Stimulated activated memory B cell treated with anti-CD40 and anti-IgM and Interleukin-4, amounts not matched to agents 10 μg/mL and 1 μg/mL and 100 μg/mL, for 72 hours (primary cell): ENCODE measurements around the gene TMEM134.
"Not testable (repeated sequence)": the region's sequence is repeated elsewhere in the genome, so short reads cannot be mapped to it uniquely, and the experiment has no call there.

Experiments
- ATAC-seq: fragments of 150-1000 bp; cut with Tn5 transposase; 2 replicates; pipeline ENCODE4 v1.10.0; 2021
- H3K27ac Mint-ChIP-seq: one replicate; pipeline ENCODE4 v1.8.0; 2022; ENCODE audit warnings: mild to moderate bottlenecking, mixed read lengths
- H3K27me3 Mint-ChIP-seq: one replicate; pipeline ENCODE4 v1.8.0; 2022; ENCODE audit warnings: mixed read lengths
- H3K36me3 Mint-ChIP-seq: one replicate; pipeline ENCODE4 v1.8.0; 2022; ENCODE audit warnings: mixed read lengths
- H3K4me1 Mint-ChIP-seq: one replicate; pipeline ENCODE4 v1.8.0; 2022; ENCODE audit warnings: mixed read lengths
- H3K4me3 Mint-ChIP-seq: one replicate; pipeline ENCODE4 v1.8.0; 2022; ENCODE audit warnings: mild to moderate bottlenecking, moderate library complexity, mixed read lengths
- H3K9me3 Mint-ChIP-seq: one replicate; pipeline ENCODE4 v1.8.0; 2022; ENCODE audit warnings: mixed read lengths

The TMEM134 gene

GRCh38 chr11:67493548-67494370 lies 24.7 kb upstream of the TMEM134 start:
- H3K4me1 Mint-ChIP-seq, result peaks cover 32% of the 10 kb centered on the region
- ATAC-seq, result no peak
- H3K27me3 Mint-ChIP-seq, result no peaks in the 10 kb centered on the region
- H3K36me3 Mint-ChIP-seq, result peaks cover 70% of the 10 kb centered on the region
- H3K9me3 Mint-ChIP-seq, result no peaks in the 10 kb centered on the region
- no peak overlapping the region for H3K4me3 Mint-ChIP-seq
- no peak overlapping the region for H3K27ac Mint-ChIP-seq

GRCh38 chr11:67492801-67493547 lies 23.9 kb upstream of the TMEM134 start:
- Mint-ChIP-seq H3K27me3 (no peaks in the 10 kb centered on the region), H3K9me3 (no peaks in the 10 kb centered on the region), H3K27ac (peak overlapping the region; percentile 46), H3K36me3 (peaks cover 64% of the 10 kb centered on the region), H3K4me1 (peaks cover 40% of the 10 kb centered on the region), H3K4me3 (no peak overlapping the region)
- no peak for ATAC-seq

GRCh38 chr11:67492069-67492727 lies 23.1 kb upstream of the TMEM134 start:
- H3K4me1 Mint-ChIP-seq, result peaks cover 46% of the 10 kb centered on the region
- no peaks in the 10 kb centered on the region for H3K9me3 Mint-ChIP-seq
- no peak overlapping the region for H3K27ac Mint-ChIP-seq
- no peak overlapping the region for H3K4me3 Mint-ChIP-seq
- no peaks in the 10 kb centered on the region for H3K27me3 Mint-ChIP-seq
- peaks cover 64% of the 10 kb centered on the region for H3K36me3 Mint-ChIP-seq
- ATAC-seq, result no peak

GRCh38 chr11:67491276-67492068 lies 22.4 kb upstream of the TMEM134 start:
- Mint-ChIP-seq H3K4me1 (peaks cover 49% of the 10 kb centered on the region), H3K27me3 (no peaks in the 10 kb centered on the region), H3K4me3 (no peak overlapping the region), H3K36me3 (peaks cover 63% of the 10 kb centered on the region), H3K27ac (peak overlapping the region; percentile 93), H3K9me3 (no peaks in the 10 kb centered on the region)
- ATAC-seq, result no peak

GRCh38 chr11:67490727-67491065 lies 21.6 kb upstream of the TMEM134 start:
- H3K27me3 Mint-ChIP-seq, result no peaks in the 10 kb centered on the region
- no peaks in the 10 kb centered on the region for H3K9me3 Mint-ChIP-seq
- peak overlapping the region; percentile 93 for H3K27ac Mint-ChIP-seq
- ATAC-seq, result no peak
- peaks cover 57% of the 10 kb centered on the region for H3K4me1 Mint-ChIP-seq
- H3K36me3 Mint-ChIP-seq, result peaks cover 62% of the 10 kb centered on the region
- H3K4me3 Mint-ChIP-seq, result no peak overlapping the region

- no peak for ATAC-seq
- Mint-ChIP-seq H3K36me3 (peaks cover 59% of the 10 kb centered on the region), H3K9me3 (no peaks in the 10 kb centered on the region), H3K4me3 (no peak overlapping the region), H3K4me1 (peaks cover 61% of the 10 kb centered on the region), H3K27me3 (no peaks in the 10 kb centered on the region), H3K27ac (peak overlapping the region; percentile 93)
These were observed 21.1 kb upstream of the TMEM134 start for GRCh38 chr11:67489885-67490726.

- peak overlapping the region; percentile 93 for H3K27ac Mint-ChIP-seq
- no peak overlapping the region for H3K4me3 Mint-ChIP-seq
- no peak for ATAC-seq
- H3K4me1 Mint-ChIP-seq, result peaks cover 69% of the 10 kb centered on the region
- H3K9me3 Mint-ChIP-seq, result no peaks in the 10 kb centered on the region
- H3K27me3 Mint-ChIP-seq, result no peaks in the 10 kb centered on the region
- peaks cover 63% of the 10 kb centered on the region for H3K36me3 Mint-ChIP-seq
These were observed 20.3 kb upstream of the TMEM134 start for GRCh38 chr11:67489203-67489884.

GRCh38 chr11:67486481-67487195 lies 17.6 kb upstream of the TMEM134 start:
- Mint-ChIP-seq H3K4me3 (peak overlapping the region; percentile 65), H3K27ac (peak overlapping the region; percentile 93)
- peak; percentile 57 for ATAC-seq

GRCh38 chr11:67485873-67486361 lies 16.9 kb upstream of the TMEM134 start:
- not testable (repeated sequence) for H3K9me3 Mint-ChIP-seq, H3K27me3 Mint-ChIP-seq
- Mint-ChIP-seq H3K4me3 (peak overlapping the region; percentile 65), H3K27ac (peak overlapping the region; percentile 93), H3K4me1 (peaks cover 81% of the 10 kb centered on the region), H3K36me3 (peaks cover 43% of the 10 kb centered on the region)
- peak; percentile 11 for ATAC-seq

More at GRCh38 chr11:67486481-67487195, 17.6 kb upstream of the TMEM134 start:
- Mint-ChIP-seq H3K4me1 (peaks cover 84% of the 10 kb centered on the region), H3K36me3 (peaks cover 46% of the 10 kb centered on the region), H3K9me3 (no peaks in the 10 kb centered on the region), H3K27me3 (no peaks in the 10 kb centered on the region)

GRCh38 chr11:67484847-67485311 lies 15.8 kb upstream of the TMEM134 start:
- H3K4me1 Mint-ChIP-seq, result peaks cover 71% of the 10 kb centered on the region
- peak; percentile 42 for ATAC-seq
- H3K9me3 Mint-ChIP-seq, result no peaks in the 10 kb centered on the region
- H3K4me3 Mint-ChIP-seq, result peak overlapping the region; percentile 97
- peak overlapping the region; percentile 93 for H3K27ac Mint-ChIP-seq
- H3K36me3 Mint-ChIP-seq, result peaks cover 33% of the 10 kb centered on the region
- H3K27me3 Mint-ChIP-seq, result no peaks in the 10 kb centered on the region

- Mint-ChIP-seq H3K27ac (peak overlapping the region; percentile 93), H3K4me3 (peak overlapping the region; percentile 97), H3K36me3 (peaks cover 27% of the 10 kb centered on the region), H3K9me3 (no peaks in the 10 kb centered on the region), H3K27me3 (no peaks in the 10 kb centered on the region), H3K4me1 (peaks cover 65% of the 10 kb centered on the region)
- ATAC-seq, result peak; percentile 14
These were observed 15.0 kb upstream of the TMEM134 start for GRCh38 chr11:67483831-67484665.
